Endothelial cell of umbilical vein (primary cell): ENCODE results near the gene WWC1. TPM values are rescaled to one million over a fixed set of nuclear protein-coding genes. Genes with fewer than 3 reads are reported as not detected.

Experiments used
- BruUV-seq: library from RNA; stranded (reverse); fragments of 400-500 nt; replicated peaks from 2 replicates; lab custom pipeline; 2021; lab: Mats Ljungman, UMichigan
- CTCF ChIA-PET: fragments of 300-600, 350-600 bp; sonication (Branson Sonifier 250); formaldehyde crosslinking; loops from one replicate; lab custom pipeline; 2021; ENCODE audit warnings: antibody characterized with exemption, inconsistent platforms; lab: Charles Lee
- POLR2A ChIA-PET: fragments of 300-600, 350-600 bp; sonication (Branson Sonifier 250); formaldehyde crosslinking; loops from one replicate; lab custom pipeline; 2021; ENCODE audit warnings: antibody characterized with exemption, inconsistent platforms; lab: Charles Lee
- DNase-seq: peaks from one replicate; pipeline ENCODE4 v3.0.0-alpha.2; 2011; ENCODE audit warnings: low read depth, low spot score
- FAIRE-seq: peaks from 2 replicates; lab custom pipeline; 2011; peaks lifted over from hg19 to GRCh38; lab: Jason Lieb, UNC
- H2AFZ ChIP-seq: 2 replicates; pipeline ENCODE4 v1.6.0; 2012; ENCODE audit warnings: low read depth, low read length, control low read depth, inconsistent platforms
- H3K27ac ChIP-seq: 2 replicates; pipeline ENCODE4 v1.5.1; 2011; ENCODE audit warnings: low read depth, mild to moderate bottlenecking, control low read depth, low read length, moderate library complexity; ENCODE audit not compliant: insufficient read depth
- H3K27me3 ChIP-seq, 2 experiments: 2 replicates each; pipeline versions ENCODE4 v1.6.0 to v1.6.1; 2011; ENCODE audit warnings: low read length in 2 of 2, mixed read lengths in 1 of 2; ENCODE audit not compliant: control insufficient read depth in 2 of 2, insufficient read depth in 2 of 2
- H3K36me3 ChIP-seq, 2 experiments: 2 replicates in 1 of 2; 3 replicates in 1 of 2; pipeline ENCODE4 v1.5.1; 2011; ENCODE audit warnings: low read length in 2 of 2, mild to moderate bottlenecking in 1 of 2, moderate library complexity in 1 of 2; ENCODE audit not compliant: control insufficient read depth in 2 of 2, insufficient read depth in 2 of 2; ENCODE audit errors: extremely low read depth in 1 of 2
- H3K4me1 ChIP-seq: 3 replicates; pipeline ENCODE4 v1.5.1; 2011; ENCODE audit warnings: mild to moderate bottlenecking, low read length; ENCODE audit not compliant: control insufficient read depth, insufficient read depth; ENCODE audit errors: extremely low read depth
- H3K4me2 ChIP-seq: 2 replicates; pipeline ENCODE4 v1.6.1; 2011; ENCODE audit warnings: low read length, control low read depth, mixed read lengths; ENCODE audit not compliant: insufficient read depth
- H3K4me3 ChIP-seq, 3 experiments: fragments of 200-600 bp in 1 of 3; sonication (generic), shearing (Covaris generic) in 1 of 3; replicated peaks in 1 of 3; 2 replicates each; pipeline ENCODE4 v1.5.1; 2011 to 2016; ENCODE audit warnings: control low read depth in 3 of 3, low read length in 3 of 3, mild to moderate bottlenecking in 2 of 3, inconsistent platforms in 1 of 3, low read depth in 1 of 3, moderate library complexity in 1 of 3; ENCODE audit not compliant: insufficient read depth in 1 of 3
- H3K79me2 ChIP-seq: 2 replicates; pipeline ENCODE4 v1.6.0; 2012; ENCODE audit warnings: low read length, inconsistent platforms; ENCODE audit not compliant: control insufficient read depth, insufficient read depth
- H3K9ac ChIP-seq: replicated peaks from 2 replicates; pipeline ENCODE3; 2011; ENCODE audit warnings: low read length, control low read depth; ENCODE audit not compliant: insufficient read depth; ENCODE audit errors: extremely low read depth
- H3K9me1 ChIP-seq: replicated peaks from 3 replicates; pipeline ENCODE4 v1.6.0; 2011; ENCODE audit warnings: mild to moderate bottlenecking, low read length; ENCODE audit not compliant: control insufficient read depth, insufficient read depth; ENCODE audit errors: extremely low read depth
- H3K9me3 ChIP-seq: replicated peaks from 2 replicates; pipeline ENCODE4 v1.5.1; 2012; ENCODE audit warnings: low read length, inconsistent platforms; ENCODE audit not compliant: control insufficient read depth, insufficient read depth
- H4K20me1 ChIP-seq: replicated peaks from 2 replicates; pipeline ENCODE3; 2011; ENCODE audit warnings: mild to moderate bottlenecking, low read length; ENCODE audit not compliant: control insufficient read depth, insufficient read depth; ENCODE audit errors: extremely low read depth
- CTCF ChIP-seq, 2 donors: IDR thresholded peaks; 1 replicate in 1 of 2; 2 replicates in 1 of 2; pipeline ENCODE4 v1.5.1; 2011; ENCODE audit warnings: low read length in 2 of 2, mild to moderate bottlenecking in 2 of 2, moderate library complexity in 2 of 2, control low read depth in 1 of 2, inconsistent platforms in 1 of 2, low read depth in 1 of 2; ENCODE audit not compliant: insufficient read depth in 1 of 2; ENCODE audit errors: extremely low read depth in 1 of 2
- EZH2 ChIP-seq: IDR thresholded peaks from 2 replicates; pipeline ENCODE4 v1.6.1; 2012; ENCODE audit warnings: borderline replicate concordance, low read depth, mild to moderate bottlenecking, moderate library complexity, low read length, inconsistent platforms; ENCODE audit not compliant: severe bottlenecking
- FOS ChIP-seq: IDR thresholded peaks from 2 replicates; pipeline ENCODE4 v1.6.1; 2011; ENCODE audit warnings: mild to moderate bottlenecking, low read length, moderate library complexity, borderline replicate concordance; ENCODE audit not compliant: insufficient read depth
- GATA2 ChIP-seq: IDR thresholded peaks from 2 replicates; pipeline ENCODE4 v1.7.0; 2011; ENCODE audit warnings: low read depth, mild to moderate bottlenecking, moderate library complexity, mixed read lengths, low read length; ENCODE audit not compliant: insufficient read length, insufficient read depth
- JUN ChIP-seq: IDR thresholded peaks from 2 replicates; pipeline ENCODE4 v1.6.1; 2011; ENCODE audit warnings: borderline replicate concordance, low read depth; ENCODE audit not compliant: insufficient read length, insufficient read depth
- MAX ChIP-seq: IDR thresholded peaks from 2 replicates; pipeline ENCODE4 v1.6.1; 2011; ENCODE audit not compliant: insufficient read depth, insufficient read length
- MYC ChIP-seq: IDR thresholded peaks from one replicate; pipeline ENCODE4 v1.6.1; 2011; ENCODE audit warnings: mild to moderate bottlenecking, low read depth, low read length
- POLR2A ChIP-seq: IDR thresholded peaks from 2 replicates; pipeline ENCODE4 v1.6.1; 2012; ENCODE audit warnings: low read depth, mild to moderate bottlenecking, control low read depth, low read length
- POLR2AphosphoS5 ChIP-seq: IDR thresholded peaks from 2 replicates; pipeline ENCODE4 v1.6.1; 2012; ENCODE audit warnings: low read depth, mild to moderate bottlenecking, control low read depth, low read length, moderate library complexity; ENCODE audit not compliant: insufficient read depth
- dilution Hi-C: fragments of 300-500 bp; cut with MboI; formaldehyde crosslinking; loops from one replicate; pipeline ENCODE4 v1.15.0; 2019; ENCODE audit warnings: low sequenced_read_pairs; ENCODE audit not compliant: extremely low pct_ligation_motif_present
- intact Hi-C: fragments of 100-400 bp; cut with micrococcal nuclease; formaldehyde crosslinking; loops from one replicate; pipeline ENCODE4 v1.10.0; 2022
- polyA plus RNA-seq, 4 experiments: library from polyadenylated mRNA; depleted of rRNA in 3 of 4; stranded (reverse) in 3 of 4; unstranded in 1 of 4; fragments of >200 nt; gene quantifications; 2 replicates each; pipeline versions ENCODE4 v1.2.1 to v1.2.3, GENCODE V29; 2011 to 2012; ENCODE audit warnings: missing spikeins in 1 of 4
- total RNA-seq: library from RNA; stranded (reverse); gene quantifications from 2 replicates; pipeline ENCODE4 v1.2.3, GENCODE V29; 2021

Gene WWC1
- total and polyA plus RNA-seq, 2 donors (not counting 3 experiments of a cell fraction or from before 2014, with no cell fraction given), result 0.03 to 0.91 TPM

- intact Hi-C loops, result no loop called here
- H3K4me2 ChIP-seq, result no peak overlapping the region
- no peaks in the 10 kb centered on the region for H4K20me1 ChIP-seq
- ChIA-PET POLR2A (no interaction called here), CTCF (interaction anchor here (0.5 kb wide), 1 partner anchor 158 kb away, joined by 4 read pairs; no protein-coding TSS in a partner anchor)
- H3K27ac ChIP-seq, result no peak overlapping the region
- no TSS peak for BruUV-seq
- H3K9ac ChIP-seq, result no peak overlapping the region
- H2AFZ ChIP-seq, result no peak overlapping the region
- no peaks in the 10 kb centered on the region for H3K9me3 ChIP-seq
- no peaks in the 10 kb centered on the region for H3K79me2 ChIP-seq
- H3K4me3 ChIP-seq, result no peak overlapping the region
- DNase-seq, result no peak
- no peak for FAIRE-seq
- H3K27me3 ChIP-seq, result no peaks in the 10 kb centered on the region
- H3K36me3 ChIP-seq, result no peaks in the 10 kb centered on the region
- dilution Hi-C loops, result no loop called here
- H3K4me1 ChIP-seq, result no peaks in the 10 kb centered on the region
- TF ChIP-seq CTCF (IDR thresholded peaks at IDR 0.05; ENCODE audit: extremely low read depth in 1 of 2, insufficient read depth in 1 of 2, low read depth in 1 of 2, low read length in 2 of 2), result no peak
- no peak for TF ChIP-seq POLR2A
- TF ChIP-seq FOS, result no peak
- TF ChIP-seq POLR2AphosphoS5, result no peak
- TF ChIP-seq EZH2, result no peak
- TF ChIP-seq GATA2, result no peak
- TF ChIP-seq JUN, result no peak
- TF ChIP-seq MYC, result no peak
- no peak for TF ChIP-seq MAX
- H3K9me1 ChIP-seq, result no peaks in the 10 kb centered on the region
Measured at GRCh38 chr5:168301593-168302390, 10.3 kb downstream of the WWC1 start.
